ENCODE data around the gene TMEM63A.
"Not testable (repeated sequence)": the region's sequence is repeated elsewhere in the genome, so short reads cannot be mapped to it uniquely, and the experiment has no call there.

TMEM63A gene

DNA sequence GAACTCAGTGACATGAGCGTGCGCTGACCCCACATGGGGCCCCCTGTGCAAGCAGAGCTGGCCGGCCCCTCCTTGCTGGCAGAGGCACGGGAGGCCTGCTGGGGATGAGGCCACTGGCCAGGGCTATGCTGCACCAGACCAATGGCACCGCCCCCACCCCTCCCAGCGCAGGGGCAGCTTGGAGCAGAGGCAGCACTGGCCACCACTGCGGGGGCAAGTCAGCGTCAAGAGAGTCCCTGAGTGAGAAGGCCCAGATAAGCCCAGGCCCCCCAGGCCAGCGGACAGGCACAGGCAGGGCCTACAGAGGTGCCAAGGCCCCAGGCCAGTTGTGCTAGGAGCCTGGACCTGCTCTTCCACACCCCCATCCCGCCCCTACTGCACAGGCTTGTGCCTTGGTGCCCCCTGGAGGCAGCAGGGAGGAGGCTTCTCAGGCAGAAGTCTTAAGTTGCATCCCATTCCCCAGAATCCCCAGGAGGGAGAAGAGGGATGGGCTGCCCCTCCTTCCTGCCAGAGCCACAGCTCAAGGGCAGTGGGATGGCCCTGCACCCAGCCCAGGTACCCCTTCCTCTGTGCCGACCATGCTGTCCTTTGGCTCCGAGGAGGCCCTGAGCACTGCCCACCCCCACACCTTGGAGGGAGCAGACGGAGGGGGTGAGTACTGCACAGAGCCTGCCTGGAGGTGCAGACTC is 36.5 kb downstream of the TMEM63A start:
- no peak for DNase-seq (ENCODE audit: low read depth)

DNA sequence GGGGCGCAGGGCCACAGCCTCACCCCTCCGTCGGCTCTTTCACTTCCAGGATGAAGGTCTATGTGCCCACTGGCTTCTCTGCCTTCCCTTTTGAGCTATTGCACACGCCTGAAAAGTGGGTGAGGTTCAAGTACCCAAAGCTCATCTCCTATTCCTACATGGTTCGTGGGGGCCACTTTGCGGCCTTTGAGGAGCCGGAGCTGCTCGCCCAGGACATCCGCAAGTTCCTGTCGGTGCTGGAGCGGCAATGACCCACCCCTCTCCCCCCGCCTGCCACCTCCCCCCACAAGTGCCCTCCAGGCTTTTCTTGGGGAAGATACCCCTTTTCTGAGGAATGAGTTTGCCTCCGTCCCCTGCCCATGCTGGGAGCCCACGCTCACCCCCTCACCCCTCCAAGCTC is 37.1 kb downstream of the TMEM63A start:
- DNase-seq (ENCODE audit: low read depth) = no peak

DNA sequence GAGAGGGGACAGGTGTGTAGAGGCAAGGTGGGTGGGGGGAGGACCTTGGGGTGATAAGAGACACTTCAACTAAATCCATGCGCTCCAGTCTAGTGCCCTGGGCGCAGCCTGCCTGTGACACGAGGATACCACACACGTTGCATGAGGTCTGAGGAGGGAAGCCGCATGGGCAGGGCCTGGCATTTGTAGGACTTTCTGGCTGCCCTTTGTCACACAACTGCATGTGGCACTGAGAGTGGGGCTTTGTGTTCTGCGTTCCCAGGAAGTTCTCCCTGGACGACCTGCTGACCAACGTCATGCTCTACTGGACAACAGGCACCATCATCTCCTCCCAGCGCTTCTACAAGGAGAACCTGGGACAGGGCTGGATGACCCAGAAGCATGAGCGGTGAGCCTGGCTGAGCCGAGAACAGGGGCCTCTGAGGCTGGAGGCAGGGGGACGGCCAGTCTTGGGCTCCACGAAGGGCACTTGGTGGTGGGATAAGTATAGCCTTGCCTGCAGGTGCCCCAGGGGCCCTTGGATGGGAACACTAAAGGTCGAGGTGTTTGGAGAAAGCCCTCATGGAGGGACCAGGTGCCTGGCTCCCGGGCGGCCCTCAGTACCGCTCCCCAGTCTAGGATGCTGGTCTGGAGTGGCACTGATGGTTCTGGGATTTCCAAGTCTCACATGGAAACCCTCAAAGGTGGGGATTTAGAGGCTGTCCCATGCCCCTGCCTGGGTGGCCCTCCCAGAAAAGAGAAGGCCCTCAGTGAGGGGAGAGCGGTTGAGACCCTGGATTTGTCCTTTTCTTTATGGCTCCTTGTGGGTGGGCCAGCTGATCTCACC is 37.7 kb downstream of the TMEM63A start:
- no peak for DNase-seq (ENCODE audit: low read depth)

DNA sequence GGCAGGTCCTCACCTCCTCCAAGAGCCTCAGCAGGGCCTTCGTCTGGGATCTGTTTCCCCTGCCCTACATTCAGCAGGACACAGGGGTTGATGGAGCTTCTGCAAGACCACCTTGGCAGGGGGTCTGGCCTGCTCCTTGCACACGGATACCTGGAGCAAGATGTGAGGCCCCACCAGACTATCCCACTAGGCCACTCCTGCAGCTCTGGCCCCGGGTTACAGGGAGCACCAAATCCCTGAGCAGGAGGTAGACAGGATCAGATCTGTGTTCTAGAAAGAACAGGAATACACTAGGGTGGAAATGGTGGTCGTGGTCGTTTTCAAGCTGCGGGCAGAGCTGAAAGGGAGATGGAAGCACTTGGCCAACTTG is 38.8 kb downstream of the TMEM63A start:
- DNase-seq (ENCODE audit: low read depth) = no peak

DNA sequence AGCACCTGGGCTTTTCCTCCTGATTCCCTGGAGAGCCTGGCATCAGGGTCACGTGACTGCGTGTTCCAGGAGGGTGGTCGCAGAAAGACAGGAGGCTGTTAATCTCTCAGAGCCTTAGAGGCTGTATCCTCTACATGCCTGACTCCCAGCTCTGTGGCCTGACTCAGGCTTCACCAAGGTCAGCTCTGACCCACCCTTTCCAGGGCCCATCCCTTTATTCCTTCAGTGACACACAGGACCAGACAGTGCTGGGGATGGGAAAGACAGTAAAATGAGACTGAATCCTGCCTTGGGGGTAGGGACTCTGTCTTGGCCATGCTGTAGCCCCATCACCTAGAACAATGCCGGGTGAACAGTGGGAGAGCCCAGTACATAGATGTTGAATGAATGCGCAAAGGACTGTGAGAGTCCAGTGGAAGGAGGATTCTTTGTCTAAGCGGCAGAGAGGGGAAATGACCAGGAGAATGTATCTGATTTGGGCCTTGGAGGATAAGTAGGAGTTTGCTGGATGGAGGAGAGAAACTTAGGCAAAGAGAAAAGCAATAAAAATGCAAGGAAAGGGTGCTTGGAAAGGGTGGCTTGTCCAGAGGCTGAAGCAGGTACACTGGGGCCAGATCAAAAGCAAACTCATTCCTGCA is 39.3 kb downstream of the TMEM63A start:
- DNase-seq (ENCODE audit: low read depth) = no peak

DNA sequence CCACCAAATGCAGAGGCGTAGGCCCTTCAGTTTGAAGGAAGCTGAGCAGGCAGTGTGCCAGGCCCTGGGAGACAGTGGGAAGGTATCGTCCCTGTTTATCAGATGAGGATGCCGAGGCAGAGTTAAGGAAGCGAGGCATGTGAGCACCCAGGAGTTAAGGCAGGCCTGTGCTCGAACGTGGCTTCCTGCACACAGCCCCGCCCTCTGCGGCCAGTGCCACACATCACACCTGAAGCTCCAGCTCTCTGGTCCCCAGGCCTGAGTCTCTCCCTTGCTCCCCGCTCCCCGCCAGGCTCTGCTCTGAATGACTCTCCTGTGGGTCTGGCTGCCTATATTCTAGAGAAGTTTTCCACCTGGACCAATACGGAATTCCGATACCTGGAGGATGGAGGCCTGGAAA is 40.1 kb downstream of the TMEM63A start:
- no peak for DNase-seq (ENCODE audit: low read depth)

DNA sequence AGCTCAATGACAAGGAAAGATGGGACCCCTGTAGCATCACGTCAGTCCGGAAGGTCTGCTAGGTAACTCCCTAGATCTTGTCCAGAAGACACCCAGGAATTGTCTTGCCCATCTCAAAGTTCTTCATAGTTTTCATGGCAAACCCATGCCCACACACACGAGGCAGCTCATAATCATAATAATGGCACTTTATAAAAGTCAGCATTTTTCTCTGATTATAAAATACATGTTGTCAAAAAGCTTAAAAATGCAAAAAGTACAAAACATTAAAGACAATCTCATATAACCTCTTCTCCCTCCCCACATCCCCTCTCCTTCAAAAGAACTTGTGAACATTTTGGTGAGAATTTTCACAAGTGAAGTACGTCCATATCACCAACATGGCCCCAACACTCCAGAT is 41.5 kb downstream of the TMEM63A start:
- DNase-seq (ENCODE audit: low read depth) = no peak

DNA sequence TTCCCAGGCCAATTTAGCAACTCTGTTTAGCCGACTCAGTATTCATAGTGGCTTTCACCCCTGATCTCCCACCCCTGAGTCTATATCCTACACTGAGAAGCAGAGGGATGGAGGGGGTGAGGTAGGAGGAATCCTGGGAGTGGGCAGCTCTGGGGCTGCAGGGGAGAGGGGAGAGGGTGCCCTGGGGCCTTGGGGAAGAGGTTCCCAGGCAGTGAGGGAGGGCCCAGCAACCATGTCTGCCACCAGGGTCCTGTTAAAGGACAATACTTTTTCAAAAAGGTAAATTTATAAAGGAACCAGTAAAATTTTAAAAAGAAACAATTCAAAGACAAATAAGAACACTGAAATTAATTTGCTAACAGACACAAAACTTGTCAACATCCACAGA is 42.0 kb downstream of the TMEM63A start:
- DNase-seq (ENCODE audit: low read depth) = no peak

DNA sequence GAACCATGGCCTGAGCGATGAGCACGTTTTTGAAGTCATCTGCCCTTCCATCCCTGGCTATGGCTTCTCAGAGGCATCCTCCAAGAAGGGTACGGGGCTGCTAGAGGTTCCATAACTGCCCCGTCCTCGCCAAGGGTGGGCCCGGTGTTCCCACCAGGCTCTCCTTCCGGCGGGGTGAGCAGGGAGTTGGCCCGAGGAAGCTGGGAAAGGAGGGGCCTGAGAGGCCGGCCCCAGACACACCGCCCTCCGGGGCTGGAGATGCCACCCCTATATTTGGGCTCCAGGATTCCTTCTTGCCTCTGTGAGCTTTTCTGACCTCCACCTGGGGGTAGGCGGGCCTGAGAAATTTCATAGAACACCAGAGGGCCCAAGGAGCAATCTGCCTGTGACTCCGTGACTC is 43.4 kb downstream of the TMEM63A start:
- no peak for DNase-seq (ENCODE audit: low read depth)

DNA sequence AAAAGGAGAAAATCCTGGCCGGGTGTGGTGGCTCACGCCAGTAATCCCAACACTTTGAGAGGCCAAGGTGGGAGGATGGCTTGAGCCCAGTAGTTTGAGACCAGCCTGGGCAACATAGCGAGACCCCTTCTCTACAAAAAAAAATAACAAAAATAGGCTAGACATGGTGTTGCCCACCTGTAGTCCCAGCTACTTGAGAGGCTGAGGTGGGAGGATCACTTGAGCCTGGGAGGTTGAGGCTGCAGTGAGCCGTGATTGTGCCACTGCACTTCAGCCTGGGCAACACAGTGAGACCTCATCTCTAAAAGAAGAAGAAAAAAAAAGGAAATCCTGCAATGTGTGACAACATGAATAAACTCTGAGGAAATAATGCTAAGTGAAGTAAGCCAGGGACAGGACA is 45.9 kb downstream of the TMEM63A start:
- not testable (repeated sequence) for DNase-seq (ENCODE audit: low read depth)

DNA sequence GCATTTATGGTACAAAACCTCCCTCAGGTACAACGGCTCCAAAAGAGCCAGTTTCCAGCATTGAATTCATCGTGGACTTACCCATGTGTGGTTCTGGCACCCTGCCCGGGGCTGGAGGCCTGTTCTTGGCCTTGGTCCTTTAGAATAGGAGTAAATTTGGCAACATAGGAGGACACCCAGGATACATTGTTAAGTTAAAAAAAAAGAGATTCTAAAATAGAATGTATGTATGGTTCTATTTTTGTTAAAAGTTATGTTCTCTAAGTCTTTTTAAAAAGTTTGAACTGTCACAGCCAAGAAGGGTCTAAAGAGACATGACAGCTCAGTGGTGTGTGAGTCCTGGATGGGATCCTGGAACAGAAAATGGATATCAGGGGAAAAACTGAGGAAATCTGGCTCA is 46.3 kb downstream of the TMEM63A start:
- DNase-seq (ENCODE audit: low read depth) = no peak

DNA sequence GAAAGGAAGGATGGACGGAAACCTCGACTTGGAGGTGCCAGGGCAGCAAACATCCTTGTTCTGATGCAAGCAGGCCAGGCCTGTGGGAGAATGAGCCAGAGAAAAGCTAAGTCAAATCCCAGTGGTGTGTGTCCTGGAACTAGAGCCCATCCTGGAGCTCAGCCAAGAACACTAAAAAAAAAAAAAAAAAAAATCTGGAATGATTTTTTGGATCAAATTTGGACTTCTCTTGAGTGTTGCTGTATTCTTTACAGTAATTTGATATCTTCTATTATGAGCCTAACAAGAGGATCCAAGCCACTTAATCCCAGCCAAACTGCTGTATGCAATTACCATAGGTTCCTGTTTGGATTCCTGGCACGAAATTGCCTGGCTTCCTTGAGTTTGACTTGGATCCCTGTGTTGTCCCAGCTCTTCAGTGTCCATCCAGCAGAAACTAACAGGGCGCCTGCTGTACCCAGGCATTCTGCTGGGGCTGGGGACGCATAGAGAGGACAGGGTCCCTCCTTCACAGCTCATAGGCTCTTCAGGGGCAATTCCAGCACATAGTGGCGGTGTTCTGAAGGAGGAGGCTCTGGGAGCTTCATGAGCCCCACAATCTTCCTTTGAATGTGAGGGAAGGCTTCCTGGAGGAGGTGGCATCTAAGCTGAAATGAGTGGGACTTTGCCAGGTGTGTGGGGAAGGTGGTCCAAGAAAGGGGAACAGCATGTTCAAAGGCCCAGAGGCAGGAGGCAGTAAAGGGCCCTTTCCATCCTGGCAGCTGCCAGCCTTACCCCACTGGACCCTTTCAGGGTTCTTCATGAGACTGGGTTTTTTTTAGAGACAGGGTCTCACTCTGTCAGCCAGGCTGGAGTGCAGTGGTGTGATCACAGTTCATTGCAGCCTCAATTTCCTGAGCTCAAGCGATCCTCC is 47.5 kb downstream of the TMEM63A start:
- no peak for DNase-seq (ENCODE audit: low read depth)

DNA sequence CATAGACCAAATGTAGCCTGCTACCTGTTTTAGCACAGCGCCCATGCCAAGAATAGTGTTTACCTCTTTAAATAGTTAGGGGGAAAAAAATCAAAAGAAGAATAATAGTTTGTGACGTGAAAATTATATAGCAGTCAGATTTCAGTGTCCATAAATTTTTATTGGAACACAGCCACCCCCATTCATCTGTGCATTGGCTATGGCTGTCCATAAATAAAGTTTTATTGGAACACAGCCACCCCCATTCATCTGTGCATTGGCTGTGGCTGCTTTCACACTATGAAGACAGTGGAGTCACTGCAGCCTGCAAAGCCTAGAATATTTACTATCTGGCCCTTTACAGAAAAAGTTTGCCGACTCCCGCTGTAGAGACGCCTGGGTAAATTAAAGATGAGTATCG is 51.3 kb downstream of the TMEM63A start:
- no peak for DNase-seq (ENCODE audit: low read depth)

DNA sequence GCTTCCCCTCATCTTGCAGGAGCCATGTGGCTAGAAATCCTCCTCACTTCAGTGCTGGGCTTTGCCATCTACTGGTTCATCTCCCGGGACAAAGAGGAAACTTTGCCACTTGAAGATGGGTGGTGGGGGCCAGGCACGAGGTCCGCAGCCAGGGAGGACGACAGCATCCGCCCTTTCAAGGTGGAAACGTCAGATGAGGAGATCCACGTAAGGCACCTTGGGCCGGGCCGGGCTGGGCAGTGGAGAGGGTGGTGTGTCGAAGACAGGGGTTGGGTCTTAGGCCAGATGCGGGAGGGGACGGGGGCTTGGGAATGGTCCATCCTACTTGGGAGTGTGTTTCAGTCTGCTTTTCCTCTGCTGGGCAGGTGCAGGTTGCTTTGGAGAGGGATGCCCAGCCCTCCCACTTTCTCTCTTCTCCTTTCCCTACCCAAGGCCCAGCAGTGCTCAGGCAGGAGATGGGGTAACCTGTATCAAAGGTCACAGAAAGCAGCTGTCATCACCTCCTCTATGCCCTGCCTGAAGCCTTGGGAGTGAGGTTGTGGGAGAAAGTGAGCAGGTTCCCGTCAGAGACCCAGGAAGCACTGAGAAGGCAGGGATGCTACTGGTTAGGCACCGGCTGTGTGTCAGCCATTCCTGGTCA is 53.4 kb downstream of the TMEM63A start:
- DNase-seq (ENCODE audit: low read depth) = no peak

DNA sequence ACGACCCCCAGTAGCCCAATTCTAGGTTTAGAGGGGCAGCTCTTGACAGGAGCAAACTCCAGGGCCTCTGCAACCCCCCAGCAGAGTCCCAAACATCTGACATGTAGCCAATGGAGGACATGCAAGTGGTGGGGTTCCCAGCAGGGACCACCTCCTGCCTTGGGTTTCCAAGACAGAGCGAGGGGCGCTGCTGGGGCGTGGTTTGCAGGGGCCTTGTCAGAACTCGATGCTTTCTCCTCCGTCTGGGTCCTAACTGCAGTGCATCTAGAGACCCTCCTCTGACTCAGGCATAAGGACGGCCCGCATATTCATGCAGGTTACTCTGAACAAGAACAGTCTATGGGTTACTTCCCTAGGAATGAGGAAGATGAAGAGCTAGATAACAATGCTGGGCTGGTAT is 55.1 kb downstream of the TMEM63A start:
- DNase-seq (ENCODE audit: low read depth) = no peak

DNA sequence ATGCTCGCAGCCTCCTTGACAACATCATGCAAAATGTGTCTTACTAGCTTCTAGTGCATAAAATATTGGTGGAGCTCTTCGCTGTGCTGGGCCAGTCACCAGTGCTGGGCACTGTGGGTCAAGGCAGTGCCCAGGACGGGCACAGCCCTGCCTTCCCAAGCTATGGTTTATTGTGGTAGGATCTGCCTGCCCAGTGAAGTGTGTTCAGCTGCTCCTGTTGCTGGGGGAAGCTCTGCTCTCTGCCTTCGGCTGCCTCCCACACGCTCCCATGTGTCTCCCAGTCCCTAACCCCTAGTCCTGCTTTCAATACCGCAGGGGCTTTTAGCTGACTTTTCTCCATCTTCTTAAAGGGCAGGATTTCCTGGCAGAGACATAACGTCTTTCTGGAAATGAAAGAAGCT is 56.6 kb downstream of the TMEM63A start:
- DNase-seq (ENCODE audit: low read depth) = no peak

DNA sequence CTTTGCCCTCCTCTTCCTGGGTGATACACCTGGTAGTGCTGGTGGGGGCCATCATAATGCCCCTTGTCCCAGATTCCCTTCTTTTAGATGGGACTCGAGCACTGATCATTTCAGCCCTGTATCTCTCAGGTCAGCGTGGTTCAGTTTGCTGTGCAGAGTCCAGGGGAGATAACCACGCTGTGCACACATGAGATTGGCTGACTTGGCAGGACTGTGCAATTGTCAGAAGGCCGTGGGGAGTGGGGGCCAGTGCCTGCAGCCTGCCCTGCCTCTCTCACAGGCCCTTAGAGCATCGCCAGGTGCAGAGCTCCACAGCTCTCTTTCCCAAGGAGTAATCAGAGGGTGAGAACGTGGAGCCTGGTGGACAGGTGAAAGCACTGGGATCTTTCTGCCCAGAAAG is 57.1 kb downstream of the TMEM63A start:
- no peak for DNase-seq (ENCODE audit: low read depth)

DNA sequence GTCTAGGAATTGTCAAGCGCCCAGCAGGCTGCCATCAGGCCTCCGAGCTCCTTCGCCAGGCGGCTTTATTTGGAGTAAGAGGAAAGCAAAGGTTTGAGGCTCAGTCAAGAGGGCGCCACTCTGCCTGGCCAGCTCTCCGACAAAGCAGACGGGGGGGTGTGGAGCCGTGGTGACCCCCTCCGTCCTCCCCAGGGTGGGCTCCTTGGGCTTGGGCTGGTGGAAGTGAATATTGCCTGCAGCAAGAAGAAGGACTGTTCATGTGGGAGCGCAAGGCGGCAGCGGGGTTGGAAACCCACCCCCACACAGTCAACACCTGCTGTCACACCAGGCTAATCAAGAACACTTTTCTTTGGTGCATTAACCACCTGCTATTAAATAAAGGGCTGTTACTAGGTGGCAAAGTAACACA is 57.6 kb downstream of the TMEM63A start:
- DNase-seq (ENCODE audit: low read depth) = no peak

DNA sequence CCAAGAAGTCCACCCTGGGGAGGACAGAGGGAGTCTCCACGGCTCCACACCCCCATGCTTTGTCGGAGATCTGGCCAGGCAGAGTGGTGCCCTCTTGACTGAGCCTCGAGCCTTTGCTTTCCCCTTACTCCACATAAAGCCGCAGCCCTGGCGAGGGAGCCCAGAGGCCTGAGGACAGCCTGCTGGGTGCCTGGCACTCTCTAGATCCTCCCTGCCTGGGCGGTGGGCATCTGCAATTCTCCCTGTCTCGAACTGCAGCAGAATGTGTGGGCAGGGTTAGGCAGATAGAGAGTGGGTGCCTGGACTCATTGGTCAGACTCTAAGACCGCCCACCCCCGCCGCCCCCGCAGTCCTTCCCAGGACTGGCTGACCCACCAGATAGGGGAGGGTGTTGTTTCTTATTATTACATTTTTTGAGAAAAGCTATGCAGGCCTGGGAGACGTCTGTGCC is 58.3 kb downstream of the TMEM63A start:
- no peak for DNase-seq (ENCODE audit: low read depth)

DNA sequence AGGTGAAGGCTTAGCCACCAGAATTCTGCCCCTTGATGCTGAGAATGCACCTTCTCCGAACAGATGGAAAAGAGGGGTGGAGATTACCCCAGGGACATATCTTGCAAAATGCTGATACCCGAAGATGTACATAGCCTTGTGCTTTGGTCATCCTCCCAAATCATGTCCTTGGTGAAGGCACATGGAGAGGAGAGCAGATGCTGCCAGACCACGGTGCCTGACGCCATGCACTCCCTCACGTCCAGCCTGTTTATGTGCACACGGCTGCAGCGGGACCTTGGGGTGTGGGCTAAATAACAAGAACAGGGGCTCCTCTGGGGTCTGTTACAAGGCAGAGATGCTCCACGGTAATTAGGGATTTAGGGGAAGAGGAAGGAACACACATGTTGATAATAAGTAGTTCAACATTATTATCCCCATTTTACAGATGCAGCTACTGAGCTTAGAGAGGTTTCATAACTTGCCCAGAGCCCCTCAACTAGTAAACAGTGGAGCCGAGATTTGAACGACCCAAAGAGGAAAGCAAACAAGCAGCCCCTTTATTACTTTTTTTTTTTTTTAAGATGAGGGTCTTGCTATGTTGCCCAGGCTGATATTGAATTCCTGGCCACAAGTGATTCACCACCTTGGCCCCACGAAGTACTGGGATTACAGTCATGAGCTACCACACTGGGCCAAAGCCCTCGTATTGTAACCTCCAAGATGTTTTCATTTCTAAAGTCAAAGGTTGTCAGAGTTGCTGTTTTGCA is 59.4 kb downstream of the TMEM63A start:
- no peak for DNase-seq (ENCODE audit: low read depth)

DNA sequence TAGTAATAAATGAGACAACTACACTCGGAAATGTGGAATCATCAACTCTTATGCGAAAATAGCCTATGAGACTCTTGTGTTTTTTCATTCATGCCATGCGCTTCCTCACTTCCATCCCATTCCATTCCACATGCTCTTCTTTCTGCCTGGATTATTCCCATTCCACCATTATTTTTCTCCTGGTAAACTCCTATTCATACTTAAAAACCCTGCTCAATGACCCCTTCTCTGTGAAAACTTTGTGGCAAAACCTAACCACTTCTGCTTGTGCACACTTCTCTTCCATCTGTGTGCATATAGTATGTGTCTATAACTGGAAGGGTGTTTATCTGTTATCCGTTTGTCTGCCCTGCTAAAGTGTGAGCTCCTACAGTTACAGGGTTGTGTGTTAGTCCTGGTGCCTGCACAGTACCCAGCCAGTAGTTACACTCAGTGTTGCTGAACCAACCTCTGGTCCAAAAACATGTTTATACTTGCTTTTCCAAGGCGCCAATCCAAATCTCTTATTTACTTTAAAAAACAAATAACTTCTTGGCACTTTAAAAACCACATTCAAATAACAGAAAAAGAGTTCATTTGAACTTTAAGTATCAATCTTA is 61.6 kb downstream of the TMEM63A start:
- no peak for DNase-seq (ENCODE audit: low read depth)

Data from activated T-cell treated with anti-CD3 and anti-CD28 coated beads for 24 hours (primary cell).